Neural crest cell (in vitro differentiated cells): ENCODE data around the gene NUDT14. TPM values are rescaled to one million over a fixed set of nuclear protein-coding genes. Genes with fewer than 3 reads are reported as not detected.

ENCODE experiments used
- DNase-seq: peaks from one replicate; pipeline ENCODE4 v3.0.0; 2021; ENCODE audit warnings: low read depth, mixed read lengths, low spot score
- H3K27ac Mint-ChIP-seq: one replicate; pipeline ENCODE4 v1.8.0; 2021; ENCODE audit warnings: mild to moderate bottlenecking, mixed read lengths; ENCODE audit not compliant: unreplicated experiment
- H3K27me3 Mint-ChIP-seq: 2 replicates; pipeline ENCODE4 v1.8.0; 2021; ENCODE audit warnings: low read depth, mild to moderate bottlenecking, mixed read lengths
- H3K36me3 Mint-ChIP-seq: 2 replicates; pipeline ENCODE4 v1.8.0; 2021; ENCODE audit warnings: low read depth, mild to moderate bottlenecking, mixed read lengths
- H3K4me1 Mint-ChIP-seq: 2 replicates; pipeline ENCODE4 v1.8.0; 2021; ENCODE audit warnings: mixed read lengths
- H3K4me3 Mint-ChIP-seq: one replicate; pipeline ENCODE4 v1.8.0; 2021; ENCODE audit warnings: mild to moderate bottlenecking, mixed read lengths
- H3K9me3 Mint-ChIP-seq: 2 replicates; pipeline ENCODE4 v1.8.0; 2021; ENCODE audit warnings: mixed read lengths
- total RNA-seq: library from RNA; stranded (reverse); gene quantifications from 2 replicates; pipeline ENCODE4 v1.2.1, GENCODE V29; 2021
- TF ChIP-seq, protein P1 (sequence below): fragments of 200-600 bp; sonication (generic); conservative IDR thresholded peaks from 2 replicates; pipeline ENCODE4 v1.5.0; 2021; ENCODE audit warnings: antibody characterized with exemption, mild to moderate bottlenecking

The NUDT14 gene
- total RNA-seq, 1 donor from 2014 or later, result 25.6 TPM

DNA sequence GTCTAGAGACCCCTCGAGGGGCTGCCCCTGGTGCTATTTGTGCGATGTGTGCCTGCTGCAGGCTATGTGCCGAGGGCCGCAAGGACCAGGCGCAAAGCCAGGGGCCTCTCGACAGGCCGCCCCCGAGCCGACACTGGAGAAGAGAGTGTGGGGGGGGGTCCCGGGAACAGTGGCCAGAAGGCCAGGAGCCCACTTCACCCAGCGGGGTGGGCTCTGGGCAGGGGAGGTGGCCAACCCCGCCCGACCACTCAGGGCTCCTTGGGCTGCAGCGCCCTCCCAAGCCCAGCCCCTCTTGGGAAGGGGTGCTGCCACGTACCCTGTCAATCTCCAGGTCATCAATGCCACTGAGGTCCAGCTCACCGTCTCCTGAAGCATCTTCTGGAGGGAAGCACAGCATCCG lies 38.6 kb upstream of the NUDT14 start:
- TF ChIP-seq, protein P1, sequence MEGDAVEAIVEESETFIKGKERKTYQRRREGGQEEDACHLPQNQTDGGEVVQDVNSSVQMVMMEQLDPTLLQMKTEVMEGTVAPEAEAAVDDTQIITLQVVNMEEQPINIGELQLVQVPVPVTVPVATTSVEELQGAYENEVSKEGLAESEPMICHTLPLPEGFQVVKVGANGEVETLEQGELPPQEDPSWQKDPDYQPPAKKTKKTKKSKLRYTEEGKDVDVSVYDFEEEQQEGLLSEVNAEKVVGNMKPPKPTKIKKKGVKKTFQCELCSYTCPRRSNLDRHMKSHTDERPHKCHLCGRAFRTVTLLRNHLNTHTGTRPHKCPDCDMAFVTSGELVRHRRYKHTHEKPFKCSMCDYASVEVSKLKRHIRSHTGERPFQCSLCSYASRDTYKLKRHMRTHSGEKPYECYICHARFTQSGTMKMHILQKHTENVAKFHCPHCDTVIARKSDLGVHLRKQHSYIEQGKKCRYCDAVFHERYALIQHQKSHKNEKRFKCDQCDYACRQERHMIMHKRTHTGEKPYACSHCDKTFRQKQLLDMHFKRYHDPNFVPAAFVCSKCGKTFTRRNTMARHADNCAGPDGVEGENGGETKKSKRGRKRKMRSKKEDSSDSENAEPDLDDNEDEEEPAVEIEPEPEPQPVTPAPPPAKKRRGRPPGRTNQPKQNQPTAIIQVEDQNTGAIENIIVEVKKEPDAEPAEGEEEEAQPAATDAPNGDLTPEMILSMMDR, result no peak
- Mint-ChIP-seq H3K36me3 (peaks cover 25% of the 10 kb centered on the region), H3K27ac (no peak overlapping the region), H3K9me3 (no peaks in the 10 kb centered on the region), H3K27me3 (no peaks in the 10 kb centered on the region), H3K4me3 (no peak overlapping the region), H3K4me1 (peaks cover 6% of the 10 kb centered on the region)
- no peak for DNase-seq

DNA sequence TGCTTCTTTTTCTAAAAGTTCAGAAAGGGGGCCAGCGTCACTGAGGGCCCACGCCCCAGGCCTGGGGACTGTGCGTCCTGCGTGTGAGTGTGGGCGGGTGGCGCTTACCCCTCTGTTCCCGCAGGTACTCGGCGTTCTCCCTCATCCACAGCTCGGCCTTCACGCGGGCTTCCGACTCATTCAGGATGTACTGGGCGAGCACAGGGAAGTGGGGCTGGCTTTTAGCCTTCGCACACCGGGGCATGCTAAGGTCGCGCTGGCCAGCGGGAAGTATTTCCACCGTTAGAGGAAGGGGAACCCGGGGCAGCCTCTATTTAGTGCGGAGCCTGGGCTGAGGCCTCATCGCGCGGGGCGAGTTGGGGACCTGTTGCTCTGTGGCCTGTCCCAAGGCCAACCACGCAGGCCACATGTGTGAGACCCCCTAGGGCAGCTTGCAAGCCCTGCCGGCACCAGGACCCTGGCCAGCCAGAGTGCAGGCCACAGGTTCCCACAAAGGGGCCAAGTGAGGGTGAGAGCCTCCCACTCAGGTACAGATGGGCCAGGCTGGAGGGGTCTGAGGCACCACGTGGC lies 38.0 kb upstream of the NUDT14 start:
- no peaks in the 10 kb centered on the region for H3K9me3 Mint-ChIP-seq
- no peak for DNase-seq
- TF ChIP-seq, protein P1, result no peak
- peaks cover 25% of the 10 kb centered on the region for H3K36me3 Mint-ChIP-seq
- H3K27me3 Mint-ChIP-seq, result no peaks in the 10 kb centered on the region
- H3K4me1 Mint-ChIP-seq, result peaks cover 6% of the 10 kb centered on the region
- peak overlapping the region; percentile 88 for H3K27ac Mint-ChIP-seq
- H3K4me3 Mint-ChIP-seq, result no peak overlapping the region

GRCh38 chr14:105218611-105219010 lies 37.5 kb upstream of the NUDT14 start:
- no peaks in the 10 kb centered on the region for H3K9me3 Mint-ChIP-seq
- no peak overlapping the region for H3K27ac Mint-ChIP-seq
- peaks cover 24% of the 10 kb centered on the region for H3K36me3 Mint-ChIP-seq
- no peak for DNase-seq
- peaks cover 6% of the 10 kb centered on the region for H3K4me1 Mint-ChIP-seq
- no peaks in the 10 kb centered on the region for H3K27me3 Mint-ChIP-seq
- TF ChIP-seq, protein P1, result no peak
- no peak overlapping the region for H3K4me3 Mint-ChIP-seq

DNA sequence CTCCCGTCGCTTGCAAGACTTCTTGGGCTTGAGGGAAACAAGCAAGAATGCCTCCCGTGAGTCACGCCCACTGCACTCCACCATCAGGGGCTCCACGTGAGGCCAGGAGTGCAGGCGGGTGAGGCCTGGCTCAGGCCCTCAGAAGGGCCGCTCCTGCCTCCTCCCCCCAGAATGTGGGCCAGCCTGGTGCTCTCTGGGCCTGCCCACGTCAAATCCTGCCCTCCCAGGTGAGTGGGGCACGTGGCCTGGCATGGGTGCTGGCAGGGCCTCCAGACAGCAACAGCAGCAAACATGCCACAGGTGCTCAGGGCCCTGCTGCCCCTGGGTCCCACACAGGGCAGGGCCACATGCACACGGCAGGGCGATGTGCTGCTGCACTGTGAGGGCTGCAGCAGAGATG lies 36.7 kb upstream of the NUDT14 start:
- Mint-ChIP-seq H3K27ac (no peak overlapping the region), H3K9me3 (no peaks in the 10 kb centered on the region), H3K27me3 (no peaks in the 10 kb centered on the region), H3K4me1 (no peaks in the 10 kb centered on the region), H3K4me3 (no peak overlapping the region), H3K36me3 (peaks cover 17% of the 10 kb centered on the region)
- TF ChIP-seq, protein P1, result no peak
- no peak for DNase-seq

- no peak for DNase-seq
- Mint-ChIP-seq H3K9me3 (no peaks in the 10 kb centered on the region), H3K36me3 (peaks cover 10% of the 10 kb centered on the region), H3K4me1 (no peaks in the 10 kb centered on the region), H3K4me3 (no peak overlapping the region), H3K27ac (no peak overlapping the region), H3K27me3 (no peaks in the 10 kb centered on the region)
- TF ChIP-seq, protein P1, result no peak
Observed at GRCh38 chr14:105216490-105217247, 35.6 kb upstream of the NUDT14 start.
